A673 (cell line): ENCODE results near the gene LHPP. TPM values are rescaled to one million over a fixed set of nuclear protein-coding genes. Genes with fewer than 3 reads are reported as not detected.

Experiments used
- BruUV-seq: library from RNA; stranded (reverse); fragments of 400-500 nt; replicated peaks from 2 replicates; lab custom pipeline; 2021; lab: Mats Ljungman, UMichigan
- CTCF ChIA-PET: fragments of 300-600 bp; sonication (Branson Sonifier 250); formaldehyde crosslinking; loops from one replicate; lab custom pipeline; 2022; ENCODE audit warnings: antibody characterized with exemption; lab: Charles Lee
- POLR2A ChIA-PET: fragments of 300-600 bp; sonication (Branson Sonifier 250); formaldehyde crosslinking; loops from one replicate; lab custom pipeline; 2022; ENCODE audit warnings: antibody characterized with exemption; ENCODE audit not compliant: low non-redundant PET; lab: Charles Lee
- DNase-seq: peaks from one replicate; pipeline ENCODE4 v3.0.0-alpha.2; 2015; ENCODE audit warnings: low spot score
- H3K27ac ChIP-seq: fragments of 200-600 bp; sonication (generic); 2 replicates; pipeline ENCODE4 v1.5.1; 2016; ENCODE audit warnings: mixed run types, low read depth, mild to moderate bottlenecking, mixed read lengths, antibody characterized with exemption, low read length; ENCODE audit not compliant: poor library complexity, severe bottlenecking
- H3K27me3 ChIP-seq: fragments of 200-600 bp; sonication (generic); replicated peaks from 2 replicates; pipeline ENCODE4 v1.6.1; 2017; ENCODE audit warnings: mixed run types, low read depth, mild to moderate bottlenecking, mixed read lengths, antibody characterized with exemption, low read length; ENCODE audit not compliant: insufficient read depth, poor library complexity
- H3K36me3 ChIP-seq: fragments of 200-600 bp; sonication (generic); 2 replicates; pipeline ENCODE4 v1.6.1; 2016; ENCODE audit warnings: mixed run types, mild to moderate bottlenecking, mixed read lengths, antibody characterized with exemption, low read length; ENCODE audit not compliant: insufficient read depth, poor library complexity, severe bottlenecking
- H3K4me1 ChIP-seq: fragments of 200-600 bp; sonication (generic); 2 replicates; pipeline ENCODE4 v1.6.1; 2017; ENCODE audit warnings: mixed run types, mild to moderate bottlenecking, mixed read lengths, antibody characterized with exemption, low read length; ENCODE audit not compliant: insufficient read depth, poor library complexity, severe bottlenecking
- H3K4me3 ChIP-seq: fragments of 200-600 bp; sonication (generic); 2 replicates; pipeline ENCODE4 v1.5.1; 2016; ENCODE audit warnings: low read depth, mixed run types, mild to moderate bottlenecking, mixed read lengths, low read length; ENCODE audit not compliant: poor library complexity, severe bottlenecking
- H3K9me3 ChIP-seq: fragments of 200-600 bp; sonication (generic); 2 replicates; pipeline ENCODE4 v1.6.1; 2016; ENCODE audit warnings: mixed run types, low read depth, mild to moderate bottlenecking, mixed read lengths, antibody characterized with exemption, low read length; ENCODE audit not compliant: poor library complexity, severe bottlenecking
- EZH2 ChIP-seq: fragments of 200-600 bp; sonication (generic); IDR thresholded peaks from 2 replicates; pipeline ENCODE4 v1.6.1; 2017; ENCODE audit warnings: borderline replicate concordance, low read depth, mild to moderate bottlenecking, mixed read lengths, antibody characterized with exemption, low read length; ENCODE audit not compliant: poor library complexity, severe bottlenecking
- intact Hi-C: fragments of 100-400 bp; cut with micrococcal nuclease; formaldehyde crosslinking; loops from one replicate; pipeline ENCODE4 v1.10.0; 2022; ENCODE audit not compliant: unreplicated experiment
- total RNA-seq: library from RNA; stranded (reverse); gene quantifications from 2 replicates; pipeline ENCODE4 v1.2.3, GENCODE V29; 2021
- TF ChIP-seq, protein P1 (sequence below): fragments of 300-800, 200-600 bp; sonication (generic); conservative IDR thresholded peaks from 2 replicates; pipeline ENCODE4 v1.5.1; 2017; ENCODE audit warnings: low read depth, mild to moderate bottlenecking, antibody characterized with exemption, low read length, moderate library complexity, mixed read lengths

Gene LHPP
- total RNA-seq, 1 experiment from 2014 or later, result 2.3 TPM

DNA sequence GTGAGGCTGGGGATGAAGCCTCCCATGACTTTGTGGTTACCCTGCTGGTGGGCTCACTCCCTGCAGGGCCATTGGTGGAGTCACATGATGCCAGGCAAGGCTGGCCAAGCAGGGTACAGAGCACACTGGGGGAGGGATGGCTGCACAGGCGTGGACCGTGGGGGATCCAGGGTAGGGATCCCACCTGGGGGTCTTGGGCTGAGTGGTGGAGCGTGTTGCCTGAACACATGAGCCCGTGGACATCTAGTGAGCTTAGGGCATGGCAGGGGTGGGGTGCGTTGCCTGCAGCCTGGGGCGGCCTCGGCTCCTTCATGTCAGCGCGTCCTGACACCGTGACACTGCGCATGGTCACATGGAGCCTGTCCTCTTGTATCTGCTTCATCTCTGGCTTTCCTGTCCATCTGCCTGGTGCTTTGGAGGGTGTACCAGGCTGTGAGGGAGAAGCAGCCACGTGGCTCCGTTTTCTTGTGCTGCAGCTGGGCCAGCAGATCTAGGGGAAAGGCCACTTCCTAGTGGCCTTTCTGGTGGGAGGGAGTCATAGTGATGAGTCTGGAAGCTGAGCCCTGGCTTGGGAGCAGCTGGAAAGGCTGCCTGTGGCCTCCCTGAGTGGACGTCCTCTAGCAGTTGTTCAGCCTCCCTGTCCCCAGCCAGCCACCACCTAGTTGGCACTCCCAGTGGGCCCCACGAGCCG is 96.2 kb downstream of the LHPP start:
- POLR2A ChIA-PET, result no interaction called here
- no TSS peak for BruUV-seq
- H3K9me3 ChIP-seq, result no peaks in the 10 kb centered on the region

DNA sequence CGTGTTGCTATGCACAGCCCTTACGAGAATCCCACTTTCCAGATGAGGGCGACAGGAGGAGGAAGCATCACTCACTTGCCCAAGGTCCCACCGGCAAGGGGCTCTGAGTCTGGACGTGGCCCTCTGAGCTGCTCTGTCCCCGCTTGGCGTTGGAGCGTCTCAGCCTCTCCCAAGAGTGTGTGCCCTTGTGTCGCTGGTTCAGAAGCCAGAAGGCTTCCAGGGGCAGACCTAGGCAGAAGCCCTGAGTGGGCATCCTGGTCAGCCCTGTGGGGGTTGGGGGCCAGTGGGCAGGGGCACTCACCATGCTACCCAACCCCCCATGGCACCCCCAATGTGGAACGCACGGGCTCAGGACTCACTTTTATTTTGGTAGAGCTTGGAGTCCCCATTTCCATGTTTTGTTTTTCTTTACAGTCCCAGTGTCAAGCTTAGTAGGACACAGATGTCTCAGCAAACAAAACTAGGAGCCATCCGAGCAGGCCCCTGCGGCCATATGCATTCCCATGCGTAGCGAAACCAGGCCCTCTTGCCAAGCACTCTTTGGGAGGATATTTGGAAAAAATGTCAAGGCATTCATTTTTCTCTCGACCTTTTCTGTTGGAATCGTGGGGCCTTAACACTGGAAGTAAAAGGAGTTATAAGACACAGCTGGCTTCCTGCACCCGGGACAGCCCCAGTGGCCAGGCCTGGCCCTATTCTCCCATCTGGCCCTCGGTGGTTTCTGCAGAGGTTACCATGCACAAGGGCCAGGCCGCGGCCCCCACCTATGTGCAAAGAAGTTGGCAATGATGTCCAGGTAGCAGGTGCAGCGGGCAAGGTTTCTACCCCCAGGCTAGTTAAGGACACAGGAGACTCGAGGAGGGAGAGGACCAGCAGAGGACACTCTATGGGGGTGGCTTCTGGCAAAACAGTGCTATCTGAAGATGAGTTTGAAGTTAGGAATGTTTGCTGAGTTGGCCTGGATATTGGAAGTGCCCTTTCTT is 97.0 kb downstream of the LHPP start:
- Histone ChIP-seq H3K9me3 (no peaks in the 10 kb centered on the region), H3K27ac (no peak overlapping the region), H3K4me1 (no peaks in the 10 kb centered on the region), H3K36me3 (no peaks in the 10 kb centered on the region), H3K4me3 (no peak overlapping the region), H3K27me3 (no peaks in the 10 kb centered on the region)
- intact Hi-C loops, result no loop called here
- no peak for DNase-seq
- ChIA-PET POLR2A (no interaction called here), CTCF (interaction anchor here (0.6 kb wide), 1 partner anchor 21 kb away, joined by 12 read pairs; no protein-coding TSS in a partner anchor)
- BruUV-seq, result no TSS peak
- TF ChIP-seq, protein P1, sequence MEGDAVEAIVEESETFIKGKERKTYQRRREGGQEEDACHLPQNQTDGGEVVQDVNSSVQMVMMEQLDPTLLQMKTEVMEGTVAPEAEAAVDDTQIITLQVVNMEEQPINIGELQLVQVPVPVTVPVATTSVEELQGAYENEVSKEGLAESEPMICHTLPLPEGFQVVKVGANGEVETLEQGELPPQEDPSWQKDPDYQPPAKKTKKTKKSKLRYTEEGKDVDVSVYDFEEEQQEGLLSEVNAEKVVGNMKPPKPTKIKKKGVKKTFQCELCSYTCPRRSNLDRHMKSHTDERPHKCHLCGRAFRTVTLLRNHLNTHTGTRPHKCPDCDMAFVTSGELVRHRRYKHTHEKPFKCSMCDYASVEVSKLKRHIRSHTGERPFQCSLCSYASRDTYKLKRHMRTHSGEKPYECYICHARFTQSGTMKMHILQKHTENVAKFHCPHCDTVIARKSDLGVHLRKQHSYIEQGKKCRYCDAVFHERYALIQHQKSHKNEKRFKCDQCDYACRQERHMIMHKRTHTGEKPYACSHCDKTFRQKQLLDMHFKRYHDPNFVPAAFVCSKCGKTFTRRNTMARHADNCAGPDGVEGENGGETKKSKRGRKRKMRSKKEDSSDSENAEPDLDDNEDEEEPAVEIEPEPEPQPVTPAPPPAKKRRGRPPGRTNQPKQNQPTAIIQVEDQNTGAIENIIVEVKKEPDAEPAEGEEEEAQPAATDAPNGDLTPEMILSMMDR, result no peak
- no peak for TF ChIP-seq EZH2

More for the DNA sequence above, 96.2 kb downstream of the LHPP start:
- CTCF ChIA-PET, result interaction anchor here (0.6 kb wide), 1 partner anchor 20 kb away, joined by 12 read pairs; no protein-coding TSS in a partner anchor
- no peak for DNase-seq
- Histone ChIP-seq H3K27ac (no peak overlapping the region), H3K27me3 (no peaks in the 10 kb centered on the region), H3K4me1 (no peaks in the 10 kb centered on the region), H3K4me3 (no peak overlapping the region), H3K36me3 (no peaks in the 10 kb centered on the region)
- intact Hi-C loops, result no loop called here
- TF ChIP-seq, protein P1, result no peak

DNA sequence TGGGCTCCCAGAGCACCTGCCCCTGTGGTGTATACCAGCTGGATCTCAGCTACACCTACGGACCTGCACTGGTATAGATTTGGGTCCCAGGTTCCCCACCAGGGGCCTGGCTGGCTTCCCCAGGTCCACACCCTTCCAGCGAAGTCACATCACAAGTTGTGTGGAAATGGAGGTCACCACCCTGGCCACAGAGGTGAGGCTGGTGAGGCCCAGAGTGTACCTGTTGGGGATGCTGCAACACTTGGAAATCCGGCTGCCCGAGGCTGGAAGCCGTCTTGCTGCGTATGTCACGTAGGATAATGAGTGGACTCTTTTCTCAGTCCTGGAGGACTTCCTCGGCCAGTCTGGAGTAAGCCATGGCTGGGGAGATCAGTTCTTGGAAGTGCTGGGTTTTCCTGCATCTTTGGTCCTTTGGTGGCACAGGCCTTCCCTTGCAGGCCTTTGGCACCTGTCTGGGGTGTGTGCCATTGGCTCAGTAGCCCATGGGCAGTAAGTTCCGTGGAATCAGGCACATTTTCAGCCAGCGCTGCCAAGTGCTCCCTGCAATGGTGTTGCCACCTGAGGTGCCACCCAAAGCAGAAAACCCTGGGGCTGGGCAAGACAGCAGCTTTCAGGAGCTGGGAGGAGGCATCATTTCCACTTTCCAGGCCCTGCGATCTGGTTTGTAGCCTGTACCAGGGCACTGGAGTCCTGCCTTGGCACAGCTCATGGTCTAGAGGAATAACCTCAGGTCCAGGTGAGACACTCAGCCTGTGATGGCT is 97.9 kb downstream of the LHPP start:
- Histone ChIP-seq H3K27me3 (no peaks in the 10 kb centered on the region), H3K36me3 (no peaks in the 10 kb centered on the region), H3K27ac (no peak overlapping the region), H3K4me3 (no peak overlapping the region), H3K9me3 (no peaks in the 10 kb centered on the region), H3K4me1 (no peaks in the 10 kb centered on the region)
- intact Hi-C loops, result no loop called here
- no TSS peak for BruUV-seq
- DNase-seq, result no peak
- CTCF ChIA-PET, result no interaction called here
- POLR2A ChIA-PET, result interaction anchor here (0.6 kb wide), 1 partner anchor 36 kb away, joined by 5 read pairs; no protein-coding TSS in a partner anchor
- no peak for TF ChIP-seq EZH2
- TF ChIP-seq, protein P1, result no peak
